Bronchial epithelial cell (primary cell): ENCODE results near the gene CHST5. TPM values are rescaled to one million over a fixed set of nuclear protein-coding genes. Genes with fewer than 3 reads are reported as not detected.

Experiments
- DNase-seq: peaks from one replicate; pipeline ENCODE4 v3.0.0-alpha.2; 2010; ENCODE audit warnings: low read depth
- FAIRE-seq: peaks from 2 replicates; lab custom pipeline; 2011; peaks lifted over from hg19 to GRCh38; lab: Jason Lieb, UNC
- H3K27me3 ChIP-seq: 2 replicates; pipeline ENCODE4 v1.5.1; 2011; ENCODE audit warnings: low read length; ENCODE audit not compliant: control insufficient read depth, insufficient read depth
- H3K36me3 ChIP-seq: 2 replicates; pipeline ENCODE4 v1.5.1; 2011; ENCODE audit warnings: low read length; ENCODE audit not compliant: control insufficient read depth, insufficient read depth
- H3K4me3 ChIP-seq: 2 replicates; pipeline ENCODE4 v1.5.1; 2011; ENCODE audit warnings: mild to moderate bottlenecking, low read depth, low read length, control low read depth
- total RNA-seq: library from RNA; depleted of rRNA; stranded (reverse); fragments of >200 nt; gene quantifications from 2 replicates; pipeline ENCODE4 v1.2.1, GENCODE V29; 2014
- TF ChIP-seq, protein P1 (sequence below): IDR thresholded peaks from 2 replicates; pipeline ENCODE4 v1.5.1; 2011; ENCODE audit warnings: mild to moderate bottlenecking, moderate library complexity, low read length, control low read depth, inconsistent platforms; ENCODE audit not compliant: insufficient read depth, severe bottlenecking

The CHST5 gene
- total RNA-seq, 1 donor from 2014 or later = not detected

DNA sequence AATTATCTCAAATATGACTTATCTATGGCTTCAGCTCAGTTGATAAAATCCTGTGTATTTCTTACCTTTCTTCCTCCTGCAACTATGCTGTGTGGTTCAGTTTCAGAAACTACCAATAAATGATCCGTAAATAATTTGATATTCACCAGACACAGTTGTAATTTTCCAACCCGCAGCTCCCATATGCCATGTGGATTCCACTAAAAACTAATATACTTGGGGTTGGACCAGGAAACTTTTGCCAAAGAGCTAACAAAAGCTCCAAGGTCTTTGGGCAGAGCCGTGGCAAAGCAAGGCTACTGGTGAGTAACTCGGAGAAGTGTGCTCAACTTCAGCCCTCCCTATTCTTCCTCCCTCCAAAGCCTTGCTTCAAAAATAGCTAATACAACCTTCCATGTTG is 38.4 kb downstream of the CHST5 start:
- DNase-seq = no peak
- FAIRE-seq = no peak
- TF ChIP-seq, protein P1, sequence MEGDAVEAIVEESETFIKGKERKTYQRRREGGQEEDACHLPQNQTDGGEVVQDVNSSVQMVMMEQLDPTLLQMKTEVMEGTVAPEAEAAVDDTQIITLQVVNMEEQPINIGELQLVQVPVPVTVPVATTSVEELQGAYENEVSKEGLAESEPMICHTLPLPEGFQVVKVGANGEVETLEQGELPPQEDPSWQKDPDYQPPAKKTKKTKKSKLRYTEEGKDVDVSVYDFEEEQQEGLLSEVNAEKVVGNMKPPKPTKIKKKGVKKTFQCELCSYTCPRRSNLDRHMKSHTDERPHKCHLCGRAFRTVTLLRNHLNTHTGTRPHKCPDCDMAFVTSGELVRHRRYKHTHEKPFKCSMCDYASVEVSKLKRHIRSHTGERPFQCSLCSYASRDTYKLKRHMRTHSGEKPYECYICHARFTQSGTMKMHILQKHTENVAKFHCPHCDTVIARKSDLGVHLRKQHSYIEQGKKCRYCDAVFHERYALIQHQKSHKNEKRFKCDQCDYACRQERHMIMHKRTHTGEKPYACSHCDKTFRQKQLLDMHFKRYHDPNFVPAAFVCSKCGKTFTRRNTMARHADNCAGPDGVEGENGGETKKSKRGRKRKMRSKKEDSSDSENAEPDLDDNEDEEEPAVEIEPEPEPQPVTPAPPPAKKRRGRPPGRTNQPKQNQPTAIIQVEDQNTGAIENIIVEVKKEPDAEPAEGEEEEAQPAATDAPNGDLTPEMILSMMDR = no peak
- Histone ChIP-seq H3K4me3 (no peak overlapping the region), H3K27me3 (peaks cover 11% of the 10 kb centered on the region), H3K36me3 (no peaks in the 10 kb centered on the region)

DNA sequence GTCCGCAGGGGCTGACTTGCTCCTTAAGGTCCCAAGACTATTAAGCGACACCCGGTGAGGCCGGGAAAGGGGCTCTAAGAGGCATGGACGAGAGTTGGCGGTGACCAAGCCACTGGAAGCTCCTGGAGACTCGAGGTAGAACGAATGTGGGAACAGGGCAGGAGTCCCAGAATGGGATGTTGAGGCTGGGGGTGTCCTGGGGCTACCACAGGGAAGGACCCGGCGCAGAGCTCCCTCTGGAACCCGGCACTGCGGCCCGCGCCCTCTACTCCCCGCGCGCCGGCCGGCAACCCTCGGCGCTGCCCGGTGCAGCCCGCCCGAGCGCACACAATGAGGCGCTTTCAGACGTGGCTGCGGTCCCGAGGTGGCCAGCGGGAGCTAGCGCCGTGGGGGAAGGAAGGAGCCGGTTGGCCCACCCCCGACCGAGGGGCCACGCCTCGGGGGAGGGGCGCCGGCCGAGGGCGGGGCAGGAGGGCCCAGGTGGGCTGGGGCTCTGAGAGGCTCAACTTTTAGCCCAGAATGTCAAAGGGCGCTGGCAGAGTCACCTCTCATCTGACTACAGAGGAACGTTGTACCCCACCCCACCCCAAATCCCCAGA is 40.7 kb downstream of the CHST5 start, which contains the start of gene CHST6:
Gene CHST6 (minus strand): TSS at position 366 of the 599 bp plus-strand sequence. CDS start 15,613 bp downstream, outside the sequence.
- TF ChIP-seq, protein P1 = no peak
- Histone ChIP-seq H3K36me3 (no peaks in the 10 kb centered on the region), H3K27me3 (peaks cover 14% of the 10 kb centered on the region), H3K4me3 (peak within 1 kb of the TSS; percentile 14)
- FAIRE-seq = no peak
- no peak for DNase-seq

DNA sequence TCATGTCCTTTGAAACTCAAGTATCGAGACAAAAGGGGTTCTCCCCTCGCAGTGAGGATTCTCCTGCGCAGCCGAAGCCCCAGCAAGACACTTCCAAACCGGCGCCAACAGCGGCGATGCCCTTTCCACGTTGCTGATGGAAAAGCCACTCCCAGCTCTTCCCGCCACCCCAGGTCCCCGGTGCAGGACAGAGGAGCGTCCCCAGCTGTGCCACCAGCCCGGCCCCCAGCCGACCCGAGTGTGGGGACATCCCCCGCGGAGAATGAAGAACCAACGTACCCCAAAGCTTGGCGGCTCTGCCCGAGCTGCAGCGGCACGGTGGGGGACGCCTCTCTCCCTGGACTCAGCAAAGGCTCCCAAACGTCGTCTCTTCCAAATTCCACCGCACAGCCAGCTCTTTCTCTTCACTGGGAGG is 41.2 kb downstream of the CHST5 start:
- H3K36me3 ChIP-seq = no peaks in the 10 kb centered on the region
- peak overlapping the region; percentile 14 for H3K4me3 ChIP-seq
- DNase-seq = no peak
- FAIRE-seq = no peak
- H3K27me3 ChIP-seq = peaks cover 14% of the 10 kb centered on the region
- TF ChIP-seq, protein P1 = no peak

DNA sequence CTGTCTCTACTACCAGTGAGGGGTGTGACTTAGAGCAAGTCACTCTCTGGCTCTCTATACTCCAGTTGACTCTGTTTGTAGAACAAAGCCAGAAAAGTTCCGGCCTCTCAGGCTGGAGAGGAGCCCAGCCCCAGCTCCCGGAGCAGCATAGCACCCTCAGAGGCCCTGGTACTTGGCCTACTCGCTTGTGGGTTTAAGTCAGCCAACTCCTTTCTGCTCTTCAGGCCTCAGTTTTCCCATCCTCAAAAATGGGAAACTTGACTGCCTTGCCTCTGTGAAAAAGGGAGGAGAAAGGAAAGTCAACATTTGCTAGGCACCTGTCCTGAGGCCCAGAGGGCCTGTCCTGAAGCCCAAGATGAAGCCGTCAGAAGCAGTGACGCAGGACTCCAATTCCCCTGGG is 41.7 kb downstream of the CHST5 start:
- FAIRE-seq (no peak), DNase-seq (no peak)
- TF ChIP-seq, protein P1 = no peak
- Histone ChIP-seq H3K27me3 (peaks cover 14% of the 10 kb centered on the region), H3K4me3 (no peak overlapping the region), H3K36me3 (no peaks in the 10 kb centered on the region)

DNA sequence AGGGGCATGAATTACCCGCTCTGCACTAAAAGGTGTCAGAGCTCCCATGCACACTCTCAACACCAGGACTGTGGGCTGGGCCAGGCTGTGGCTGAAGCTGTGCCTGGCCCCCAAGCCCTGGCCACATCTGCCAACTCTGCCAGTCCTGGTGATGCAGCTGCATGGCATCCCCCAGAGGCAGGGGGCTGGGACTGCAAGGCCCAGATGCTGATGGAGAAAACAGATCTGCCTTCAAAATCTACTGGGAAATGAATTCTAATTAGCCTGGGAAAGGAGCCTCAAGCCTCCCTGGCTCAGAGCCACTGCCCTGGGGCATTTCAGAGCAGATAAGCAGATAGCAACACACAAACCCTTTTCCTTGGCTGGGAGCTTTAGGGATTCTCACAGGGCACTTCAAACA is 44.0 kb downstream of the CHST5 start:
- Histone ChIP-seq H3K36me3 (no peaks in the 10 kb centered on the region), H3K27me3 (peaks cover 14% of the 10 kb centered on the region), H3K4me3 (no peak overlapping the region)
- no peak for FAIRE-seq
- DNase-seq = no peak
- TF ChIP-seq, protein P1 = peak; percentile 26

DNA sequence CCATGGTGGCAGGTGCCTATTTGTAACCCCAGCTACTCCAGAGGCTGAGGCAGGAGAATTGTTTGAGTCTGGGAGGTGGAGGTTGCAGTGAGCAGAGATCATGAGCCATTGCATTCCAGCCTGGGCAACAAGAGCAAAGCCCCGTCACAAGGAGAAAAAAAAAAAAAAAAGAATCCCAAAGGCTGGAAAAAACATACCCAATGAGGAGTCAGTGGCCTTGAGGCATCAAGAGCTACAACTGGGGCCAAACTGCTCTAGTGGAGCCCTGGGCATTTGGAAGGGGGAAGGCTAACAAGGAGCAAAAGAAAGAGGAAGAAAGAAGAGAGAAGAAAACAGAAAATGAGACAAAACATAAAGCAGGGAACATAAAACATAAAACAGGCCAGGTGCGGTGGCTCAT is 47.6 kb downstream of the CHST5 start:
- Histone ChIP-seq H3K4me3 (no peak overlapping the region), H3K36me3 (no peaks in the 10 kb centered on the region), H3K27me3 (peaks cover 3% of the 10 kb centered on the region)
- DNase-seq (no peak), FAIRE-seq (no peak)
- TF ChIP-seq, protein P1 = no peak
